ENCODE measurements around the gene ANXA11. TPM values are rescaled to one million over a fixed set of nuclear protein-coding genes. Genes with fewer than 3 reads are reported as not detected.

Gene ANXA11
- total RNA-seq, 1 donor from 2014 or later = 127 TPM

DNA sequence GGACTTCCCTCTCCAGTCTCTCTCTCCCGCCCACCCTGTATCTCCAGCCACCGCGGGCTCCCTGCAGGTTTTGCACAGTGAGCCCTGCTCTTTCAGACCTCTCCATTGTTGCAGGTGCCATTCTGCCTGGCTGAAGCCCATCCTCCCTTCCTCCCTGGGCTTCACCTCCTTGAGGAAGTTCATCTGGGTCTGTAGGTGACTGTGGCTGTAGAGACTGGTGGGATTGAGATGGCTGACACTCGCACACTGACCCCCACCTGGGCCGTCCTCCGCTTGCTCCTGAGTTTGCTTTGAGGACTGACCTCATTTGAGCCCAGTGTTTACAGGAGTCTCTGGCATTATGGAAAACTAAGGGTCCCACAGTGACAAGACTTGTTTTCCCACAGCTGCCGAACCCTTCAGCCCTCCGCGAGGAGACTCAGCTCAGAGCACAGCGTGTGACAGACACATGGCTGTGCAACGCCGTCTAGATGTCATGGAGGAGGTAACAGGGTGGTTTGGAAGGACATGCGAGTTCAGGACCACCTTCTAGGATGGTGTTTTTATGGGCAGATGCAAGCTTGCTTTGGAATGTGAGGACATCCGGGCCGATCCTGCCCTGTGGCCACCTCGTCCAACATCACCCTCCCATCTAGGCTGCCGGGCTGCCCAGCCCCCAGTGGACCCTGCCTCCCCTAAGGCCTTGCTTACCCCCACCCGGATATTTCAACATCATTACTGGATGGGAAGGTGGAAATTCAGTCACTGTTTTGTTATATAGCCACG is 63.5 kb downstream of the ANXA11 start:
- TF ChIP-seq, protein P1, sequence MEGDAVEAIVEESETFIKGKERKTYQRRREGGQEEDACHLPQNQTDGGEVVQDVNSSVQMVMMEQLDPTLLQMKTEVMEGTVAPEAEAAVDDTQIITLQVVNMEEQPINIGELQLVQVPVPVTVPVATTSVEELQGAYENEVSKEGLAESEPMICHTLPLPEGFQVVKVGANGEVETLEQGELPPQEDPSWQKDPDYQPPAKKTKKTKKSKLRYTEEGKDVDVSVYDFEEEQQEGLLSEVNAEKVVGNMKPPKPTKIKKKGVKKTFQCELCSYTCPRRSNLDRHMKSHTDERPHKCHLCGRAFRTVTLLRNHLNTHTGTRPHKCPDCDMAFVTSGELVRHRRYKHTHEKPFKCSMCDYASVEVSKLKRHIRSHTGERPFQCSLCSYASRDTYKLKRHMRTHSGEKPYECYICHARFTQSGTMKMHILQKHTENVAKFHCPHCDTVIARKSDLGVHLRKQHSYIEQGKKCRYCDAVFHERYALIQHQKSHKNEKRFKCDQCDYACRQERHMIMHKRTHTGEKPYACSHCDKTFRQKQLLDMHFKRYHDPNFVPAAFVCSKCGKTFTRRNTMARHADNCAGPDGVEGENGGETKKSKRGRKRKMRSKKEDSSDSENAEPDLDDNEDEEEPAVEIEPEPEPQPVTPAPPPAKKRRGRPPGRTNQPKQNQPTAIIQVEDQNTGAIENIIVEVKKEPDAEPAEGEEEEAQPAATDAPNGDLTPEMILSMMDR (IDR thresholded peaks at IDR 0.05) = no peak
- H3K36me3 Mint-ChIP-seq (ENCODE audit: unreplicated experiment) = peaks cover 29% of the 10 kb centered on the region
- H3K4me1 Mint-ChIP-seq (ENCODE audit: unreplicated experiment) = peaks cover 51% of the 10 kb centered on the region
- peak overlapping the region; percentile 7 for H3K27ac Mint-ChIP-seq (ENCODE audit: unreplicated experiment)
- DNase-seq (ENCODE audit: extremely low spot score, unreplicated experiment) = no peak
- no peaks in the 10 kb centered on the region for H3K9me3 Mint-ChIP-seq (ENCODE audit: unreplicated experiment)
- H3K4me3 Mint-ChIP-seq (ENCODE audit: unreplicated experiment) = no peak overlapping the region
- H3K27me3 Mint-ChIP-seq (ENCODE audit: unreplicated experiment) = no peaks in the 10 kb centered on the region

DNA sequence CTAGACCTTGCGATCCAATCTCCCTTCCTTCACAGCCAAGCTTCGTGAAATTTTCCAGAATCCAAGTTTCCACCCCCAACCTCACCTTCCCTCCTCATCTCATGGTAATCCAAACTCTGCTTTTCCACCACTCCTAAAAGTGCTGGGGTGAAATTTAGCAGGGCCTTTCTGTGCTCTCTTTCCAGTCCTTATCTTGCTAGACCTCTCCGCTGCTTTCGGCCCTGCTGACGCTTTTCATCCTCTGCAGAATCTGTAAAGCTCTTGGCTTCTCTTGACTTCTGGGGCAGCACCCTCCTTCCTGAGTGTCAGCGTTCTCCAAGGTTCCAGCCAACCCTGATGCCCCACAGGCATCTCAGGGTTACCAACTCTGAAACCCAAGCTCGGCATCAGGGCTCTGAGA is 65.1 kb downstream of the ANXA11 start:
- no peaks in the 10 kb centered on the region for H3K27me3 Mint-ChIP-seq (ENCODE audit: unreplicated experiment)
- H3K27ac Mint-ChIP-seq (ENCODE audit: unreplicated experiment) = no peak overlapping the region
- H3K4me3 Mint-ChIP-seq (ENCODE audit: unreplicated experiment) = no peak overlapping the region
- TF ChIP-seq, protein P1 (IDR thresholded peaks at IDR 0.05) = no peak
- H3K9me3 Mint-ChIP-seq (ENCODE audit: unreplicated experiment) = no peaks in the 10 kb centered on the region
- H3K4me1 Mint-ChIP-seq (ENCODE audit: unreplicated experiment) = peaks cover 59% of the 10 kb centered on the region
- H3K36me3 Mint-ChIP-seq (ENCODE audit: unreplicated experiment) = peaks cover 29% of the 10 kb centered on the region
- DNase-seq (ENCODE audit: extremely low spot score, unreplicated experiment) = no peak

DNA sequence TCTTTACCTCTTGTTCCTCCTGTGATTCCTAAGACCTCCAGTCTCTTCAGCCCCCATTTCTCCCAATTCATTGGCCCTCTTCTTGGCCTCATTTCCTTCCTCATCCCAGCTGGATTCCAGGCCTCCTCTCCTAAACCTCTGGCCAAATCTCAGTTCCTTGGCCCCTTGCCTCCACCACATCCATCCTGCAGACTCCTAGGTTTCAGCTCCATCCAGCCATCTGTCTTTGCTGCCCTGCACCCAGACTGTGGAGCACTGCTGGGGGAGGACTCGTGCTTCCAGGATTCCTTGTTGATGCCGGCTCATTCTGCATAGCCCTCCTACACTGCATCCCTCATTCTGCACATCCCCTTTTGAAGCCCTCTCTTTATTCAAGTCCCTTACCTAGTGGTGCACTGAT is 66.1 kb downstream of the ANXA11 start:
- Mint-ChIP-seq H3K4me3 (ENCODE audit: unreplicated experiment) (no peak overlapping the region), H3K27me3 (ENCODE audit: unreplicated experiment) (no peaks in the 10 kb centered on the region), H3K27ac (ENCODE audit: unreplicated experiment) (peak overlapping the region; percentile 28), H3K4me1 (ENCODE audit: unreplicated experiment) (peaks cover 65% of the 10 kb centered on the region), H3K36me3 (ENCODE audit: unreplicated experiment) (peaks cover 26% of the 10 kb centered on the region), H3K9me3 (ENCODE audit: unreplicated experiment) (no peaks in the 10 kb centered on the region)
- TF ChIP-seq, protein P1 (IDR thresholded peaks at IDR 0.05) = no peak
- DNase-seq (ENCODE audit: extremely low spot score, unreplicated experiment) = no peak

DNA sequence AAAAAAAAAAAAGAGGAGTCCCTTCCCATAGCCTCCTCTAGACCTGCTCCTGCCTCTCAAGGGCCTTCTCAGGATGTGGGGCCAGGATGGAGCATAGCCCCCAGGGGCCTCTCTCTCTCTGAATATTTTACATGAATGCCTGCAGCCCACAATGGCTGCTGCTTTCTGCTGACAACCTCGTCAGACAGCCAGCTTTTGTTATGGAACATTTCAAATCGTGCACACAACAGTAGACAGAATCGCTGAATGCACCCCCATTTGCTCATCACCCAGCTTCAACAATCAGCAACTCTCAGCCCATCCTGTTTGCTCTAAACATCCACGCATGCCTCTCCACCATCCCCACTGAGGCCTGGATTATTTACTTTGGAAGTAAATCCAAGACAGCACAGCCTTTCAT is 67.4 kb downstream of the ANXA11 start:
- H3K27ac Mint-ChIP-seq (ENCODE audit: unreplicated experiment) = peak overlapping the region; percentile 94
- H3K9me3 Mint-ChIP-seq (ENCODE audit: unreplicated experiment) = no peaks in the 10 kb centered on the region
- H3K27me3 Mint-ChIP-seq (ENCODE audit: unreplicated experiment) = no peaks in the 10 kb centered on the region
- no peak for DNase-seq (ENCODE audit: extremely low spot score, unreplicated experiment)
- peaks cover 72% of the 10 kb centered on the region for H3K4me1 Mint-ChIP-seq (ENCODE audit: unreplicated experiment)
- TF ChIP-seq, protein P1 (IDR thresholded peaks at IDR 0.05) = no peak
- peaks cover 20% of the 10 kb centered on the region for H3K36me3 Mint-ChIP-seq (ENCODE audit: unreplicated experiment)
- H3K4me3 Mint-ChIP-seq (ENCODE audit: unreplicated experiment) = peak overlapping the region; percentile 19

DNA sequence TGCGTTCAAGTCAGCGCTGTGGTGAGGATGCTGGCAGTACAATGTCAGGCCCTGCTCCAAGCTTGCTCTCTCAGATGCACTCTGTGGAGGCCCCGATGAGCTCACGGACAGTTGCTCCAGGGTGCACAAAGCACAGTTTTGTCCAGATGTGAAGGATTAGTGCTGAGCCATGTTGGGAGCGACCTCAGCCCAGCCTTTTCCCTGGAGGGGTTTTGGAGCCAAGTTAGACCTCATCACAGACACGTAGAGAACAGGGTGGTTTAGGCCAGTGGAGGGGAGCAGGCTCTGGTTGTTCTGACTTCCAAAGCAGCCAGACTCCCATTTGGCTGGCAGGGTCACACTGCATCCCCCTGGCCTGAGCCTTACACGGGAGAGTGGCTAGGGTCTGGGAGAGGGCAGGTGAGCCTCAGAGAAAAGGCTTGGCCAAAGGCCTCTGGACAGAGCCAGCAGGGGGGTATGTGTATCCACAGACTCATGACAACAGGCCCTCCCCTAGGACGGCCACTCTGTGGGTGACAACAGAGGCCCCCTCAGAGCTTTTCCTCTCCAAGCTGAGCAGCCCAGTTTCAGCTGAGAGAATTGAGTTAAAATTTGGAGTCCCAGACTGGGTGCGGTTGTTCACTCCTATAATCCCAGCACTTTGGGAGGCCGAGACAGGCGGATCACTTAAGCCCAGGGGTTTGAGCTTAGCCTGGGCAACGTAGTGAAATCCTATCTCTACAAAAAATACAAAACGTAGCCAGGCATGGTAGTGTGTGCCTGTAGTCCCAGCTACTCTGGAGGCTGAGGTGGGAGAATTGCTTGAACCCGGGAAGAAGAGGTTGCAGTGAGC is 68.1 kb downstream of the ANXA11 start:
- no peak for DNase-seq (ENCODE audit: extremely low spot score, unreplicated experiment)
- peaks cover 75% of the 10 kb centered on the region for H3K4me1 Mint-ChIP-seq (ENCODE audit: unreplicated experiment)
- no peak overlapping the region for H3K4me3 Mint-ChIP-seq (ENCODE audit: unreplicated experiment)
- H3K27me3 Mint-ChIP-seq (ENCODE audit: unreplicated experiment) = no peaks in the 10 kb centered on the region
- TF ChIP-seq, protein P1 (IDR thresholded peaks at IDR 0.05) = no peak
- peak overlapping the region; percentile 94 for H3K27ac Mint-ChIP-seq (ENCODE audit: unreplicated experiment)
- no peaks in the 10 kb centered on the region for H3K9me3 Mint-ChIP-seq (ENCODE audit: unreplicated experiment)
- H3K36me3 Mint-ChIP-seq (ENCODE audit: unreplicated experiment) = peaks cover 19% of the 10 kb centered on the region
